Right lobe of liver (tissue), 4 donors: Measurements from ENCODE around the gene MCOLN2.

Experiments used
- CTCF ChIP-seq, 4 donors: fragments of 200-600 bp in 3 of 4; fragments of 450-650 bp in 1 of 4; IDR thresholded peaks; one replicate each; pipeline versions ENCODE4 v1.5.1 to v1.8.0; 2016 to 2022; ENCODE audit warnings: antibody characterized with exemption in 4 of 4, mild to moderate bottlenecking in 2 of 4
- POLR2A ChIP-seq: fragments of 450-650 bp; IDR thresholded peaks from one replicate; pipeline ENCODE4 v1.6.1; 2017; ENCODE audit warnings: antibody characterized with exemption, mild to moderate bottlenecking
- donor health status: DM: no; HTN: no; CAD: no.
- donor health status: DM: no; HTN: no; CAD: no.
- donor health status: DM: no; HTN: yes; CAD: no.

- TF ChIP-seq CTCF (IDR thresholded peaks at IDR 0.05) (no peak), POLR2A (no peak)
Measured at GRCh38 chr1:85024736-85025135, 27.8 kb upstream of the MCOLN2 start.
